MM.1S (cell line): ENCODE results near the gene MPZL3.

Experiments
- DNase-seq: peaks from one replicate; pipeline ENCODE4 v3.0.0-alpha.2; 2015
- H2AFZ ChIP-seq: fragments of 300-600 bp; sonication (generic); 2 replicates; pipeline ENCODE4 v1.6.0; 2016; ENCODE audit warnings: antibody characterized with exemption, low read length
- H3F3A ChIP-seq: fragments of 300-600 bp; sonication (generic); 2 replicates; pipeline ENCODE4 v1.6.1; 2016; ENCODE audit warnings: mild to moderate bottlenecking, antibody characterized with exemption, low read length, moderate library complexity, mixed read lengths; ENCODE audit not compliant: insufficient read depth
- H3K27ac ChIP-seq: fragments of 300-600 bp; sonication (generic); 2 replicates; pipeline ENCODE4 v1.5.1; 2016; ENCODE audit warnings: mild to moderate bottlenecking, low read length
- H3K27me3 ChIP-seq: fragments of 300-600 bp; sonication (generic); replicated peaks from 2 replicates; pipeline ENCODE4 v1.6.0; 2016; ENCODE audit warnings: low read length; ENCODE audit not compliant: insufficient read depth
- H3K36me3 ChIP-seq: fragments of 300-600 bp; sonication (generic); replicated peaks from 2 replicates; pipeline ENCODE4 v1.6.1; 2016; ENCODE audit warnings: mild to moderate bottlenecking, low read length, mixed read lengths; ENCODE audit not compliant: insufficient read depth
- H3K4me1 ChIP-seq: fragments of 300-600 bp; sonication (generic); 2 replicates; pipeline ENCODE4 v1.6.1; 2016; ENCODE audit warnings: low read length, mixed read lengths
- H3K4me2 ChIP-seq: fragments of 300-600 bp; sonication (generic); 2 replicates; pipeline ENCODE4 v1.6.0; 2016; ENCODE audit warnings: low read depth, low read length
- H3K4me3 ChIP-seq: fragments of 300-600 bp; sonication (generic); 2 replicates; pipeline ENCODE4 v1.5.1; 2016; ENCODE audit warnings: low read length, mixed read lengths
- H3K79me2 ChIP-seq: fragments of 300-600 bp; sonication (generic); 2 replicates; pipeline ENCODE4 v1.6.1; 2016; ENCODE audit warnings: mixed run types, low read length, mixed read lengths
- H3K9ac ChIP-seq: fragments of 300-600 bp; sonication (generic); 2 replicates; pipeline ENCODE4 v1.6.1; 2016; ENCODE audit warnings: low read length, mixed read lengths
- H3K9me2 ChIP-seq: fragments of 300-600 bp; sonication (generic); replicated peaks from 2 replicates; pipeline ENCODE4 v1.6.1; 2016; ENCODE audit warnings: mild to moderate bottlenecking, low read length, mixed read lengths; ENCODE audit not compliant: insufficient read depth
- H3K9me3 ChIP-seq: fragments of 300-600 bp; sonication (generic); replicated peaks from 2 replicates; pipeline ENCODE4 v1.6.1; 2016; ENCODE audit warnings: mild to moderate bottlenecking, low read length, mixed read lengths; ENCODE audit not compliant: insufficient read depth
- H4K20me1 ChIP-seq: fragments of 300-600 bp; sonication (generic); 2 replicates; pipeline ENCODE4 v1.6.1; 2016; ENCODE audit warnings: mild to moderate bottlenecking, low read length, moderate library complexity, mixed read lengths; ENCODE audit not compliant: insufficient read depth
- CTCF ChIP-seq: fragments of 300-600 bp; sonication (generic); IDR thresholded peaks from 2 replicates; pipeline ENCODE4 v1.5.1; 2016; ENCODE audit warnings: antibody characterized with exemption, low read length, mixed read lengths
- EZH2 ChIP-seq: fragments of 300-600 bp; sonication (generic); optimal IDR thresholded peaks from 2 replicates; pipeline ENCODE3; 2017; ENCODE audit warnings: low read depth, mild to moderate bottlenecking, antibody characterized with exemption, low read length, mixed read lengths
- EZH2phosphoT487 ChIP-seq: fragments of 300-600 bp; sonication (generic); IDR thresholded peaks from 2 replicates; pipeline ENCODE4 v1.6.1; 2018; ENCODE audit warnings: antibody characterized with exemption, low read length

MPZL3 gene

DNA sequence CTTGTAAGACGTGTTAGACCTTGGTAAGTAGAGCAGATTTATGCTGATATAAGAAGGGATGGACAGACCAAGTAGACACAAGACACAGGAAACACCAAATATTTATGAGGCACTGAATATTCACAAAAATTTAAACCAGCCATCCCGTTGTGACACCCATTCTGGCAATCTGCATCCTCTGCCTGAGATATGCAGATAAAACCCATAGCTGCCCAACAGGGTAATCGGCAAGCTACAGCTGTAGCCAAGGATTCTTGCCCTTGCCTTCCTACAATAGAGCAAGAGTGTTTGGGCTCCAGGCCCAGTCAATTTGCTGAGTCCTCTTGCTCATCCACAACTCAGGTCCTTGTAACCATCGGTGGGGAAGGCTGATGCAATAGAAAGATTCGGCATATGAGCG lies 30.4 kb upstream of the MPZL3 start:
- TF ChIP-seq EZH2phosphoT487 (no peak), EZH2 (no peak), CTCF (no peak)
- H3K79me2 ChIP-seq, result no peaks in the 10 kb centered on the region
- no peaks in the 10 kb centered on the region for H4K20me1 ChIP-seq
- DNase-seq, result no peak
- no peak overlapping the region for H3K9ac ChIP-seq
- H3K27ac ChIP-seq, result no peak overlapping the region
- no peak overlapping the region for H3K4me3 ChIP-seq
- no peaks in the 10 kb centered on the region for H3K36me3 ChIP-seq
- H3K9me2 ChIP-seq, result no peaks in the 10 kb centered on the region
- H3K4me1 ChIP-seq, result peaks cover 10% of the 10 kb centered on the region
- no peaks in the 10 kb centered on the region for H3K9me3 ChIP-seq
- no peak overlapping the region for H2AFZ ChIP-seq
- no peak overlapping the region for H3K4me2 ChIP-seq
- H3F3A ChIP-seq, result no peaks in the 10 kb centered on the region
- no peaks in the 10 kb centered on the region for H3K27me3 ChIP-seq

- H3K36me3 ChIP-seq, result no peaks in the 10 kb centered on the region
- H3K9me2 ChIP-seq, result no peaks in the 10 kb centered on the region
- no peaks in the 10 kb centered on the region for H3K9me3 ChIP-seq
- H3K27me3 ChIP-seq, result no peaks in the 10 kb centered on the region
- H3K4me2 ChIP-seq, result 0 out of 2 replicates have a peak overlapping the region, but pooled peaks have one; percentile 16
- TF ChIP-seq EZH2, result no peak
- no peak for TF ChIP-seq CTCF
- no peak for TF ChIP-seq EZH2phosphoT487
- H3K4me1 ChIP-seq, result peaks cover 16% of the 10 kb centered on the region
- no peak overlapping the region for H3K9ac ChIP-seq
- DNase-seq, result peak; percentile 40
- H3K79me2 ChIP-seq, result no peaks in the 10 kb centered on the region
- 0 out of 2 replicates have a peak, but pooled peaks cover 3% of the 10 kb centered on the region for H3F3A ChIP-seq
- no peak overlapping the region for H2AFZ ChIP-seq
- no peak overlapping the region for H3K27ac ChIP-seq
- H4K20me1 ChIP-seq, result no peaks in the 10 kb centered on the region
- no peak overlapping the region for H3K4me3 ChIP-seq
These were observed 29.1 kb upstream of the MPZL3 start for GRCh38 chr11:118281284-118281683.

DNA sequence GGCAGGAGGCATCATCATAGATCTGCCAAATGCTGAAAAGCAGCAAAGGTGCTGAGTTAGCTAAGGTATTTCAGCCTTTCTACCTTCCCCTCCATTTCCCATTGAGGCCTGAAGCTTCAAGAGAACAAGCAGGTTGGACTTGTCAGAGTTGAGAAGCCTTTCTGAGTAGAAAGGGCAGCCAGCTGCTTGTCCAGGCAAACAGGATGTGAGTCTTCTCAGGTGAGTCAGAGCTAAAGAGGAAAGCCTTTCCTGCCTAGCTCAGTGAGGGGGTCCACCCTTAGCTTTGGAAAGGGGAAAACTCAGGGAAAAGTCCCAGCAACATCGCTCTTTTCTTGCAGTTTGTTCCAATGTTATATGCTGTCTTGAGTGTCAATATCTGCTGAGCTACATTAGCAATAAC lies 25.1 kb upstream of the MPZL3 start:
- TF ChIP-seq CTCF (no peak), EZH2 (no peak), EZH2phosphoT487 (no peak)
- no peaks in the 10 kb centered on the region for H3K27me3 ChIP-seq
- no peaks in the 10 kb centered on the region for H4K20me1 ChIP-seq
- no peak overlapping the region for H3K27ac ChIP-seq
- H3K4me1 ChIP-seq, result peaks cover 16% of the 10 kb centered on the region
- 0 out of 2 replicates have a peak, but pooled peaks cover 3% of the 10 kb centered on the region for H3F3A ChIP-seq
- no peaks in the 10 kb centered on the region for H3K36me3 ChIP-seq
- peak overlapping the region; percentile 11; the same call in 1 of the 2 replicates for H2AFZ ChIP-seq
- H3K79me2 ChIP-seq, result no peaks in the 10 kb centered on the region
- no peaks in the 10 kb centered on the region for H3K9me2 ChIP-seq
- no peak overlapping the region for H3K4me2 ChIP-seq
- H3K4me3 ChIP-seq, result no peak overlapping the region
- H3K9me3 ChIP-seq, result no peaks in the 10 kb centered on the region
- no peak overlapping the region for H3K9ac ChIP-seq
- no peak for DNase-seq
